GM23338 (cell line): ENCODE results near the gene USP5. TPM values are rescaled to one million over a fixed set of nuclear protein-coding genes. Genes with fewer than 3 reads are reported as not detected.

ENCODE experiments used
- ATAC-seq: fragments of 200-7000 bp; cut with Tn5 transposase; 3 replicates; pipeline ENCODE4 v1.9.1; 2020
- DNase-seq: peaks from one replicate; pipeline ENCODE4 v3.0.0-alpha.2; 2015; ENCODE audit warnings: low spot score
- H2AFZ ChIP-seq: fragments of 200-600 bp; sonication (generic); 2 replicates; pipeline ENCODE4 v1.8.0; 2016; ENCODE audit warnings: antibody characterized with exemption, mild to moderate bottlenecking, moderate library complexity
- H3F3A ChIP-seq: fragments of 200-600 bp; sonication (generic); replicated peaks from 2 replicates; pipeline ENCODE4 v1.8.0; 2017; ENCODE audit warnings: antibody characterized with exemption, mixed run types, low read depth
- H3K27ac ChIP-seq: fragments of 200-600 bp; sonication (generic); 2 replicates; pipeline ENCODE4 v1.6.1; 2016; ENCODE audit warnings: low read depth
- H3K27me3 ChIP-seq: fragments of 200-600 bp; sonication (generic); 2 replicates; pipeline ENCODE4 v1.8.0; 2016; ENCODE audit warnings: mild to moderate bottlenecking, mixed run types, moderate library complexity; ENCODE audit not compliant: insufficient read depth
- H3K36me3 ChIP-seq: fragments of 200-600 bp; sonication (generic); 2 replicates; pipeline ENCODE4 v1.8.0; 2016; ENCODE audit warnings: mild to moderate bottlenecking; ENCODE audit not compliant: insufficient read depth
- H3K4me1 ChIP-seq: fragments of 200-600 bp; sonication (generic); 2 replicates; pipeline ENCODE4 v1.8.0; 2016; ENCODE audit warnings: mild to moderate bottlenecking, moderate library complexity; ENCODE audit not compliant: insufficient read depth
- H3K4me2 ChIP-seq: fragments of 200-600 bp; sonication (generic); 2 replicates; pipeline ENCODE4 v1.7.1; 2017; ENCODE audit warnings: mixed run types
- H3K4me3 ChIP-seq: fragments of 200-600 bp; sonication (generic); 2 replicates; pipeline ENCODE4 v1.6.1; 2016; ENCODE audit warnings: mixed run types
- H3K79me2 ChIP-seq: fragments of 200-600 bp; sonication (generic); replicated peaks from 2 replicates; pipeline ENCODE4 v1.8.0; 2017; ENCODE audit warnings: mild to moderate bottlenecking; ENCODE audit not compliant: insufficient read depth
- H3K9me2 ChIP-seq: fragments of 200-600 bp; sonication (generic); 2 replicates; pipeline ENCODE4 v1.8.0; 2017; ENCODE audit not compliant: insufficient read depth
- H4K20me1 ChIP-seq: fragments of 200-600 bp; sonication (generic); replicated peaks from 2 replicates; pipeline ENCODE4 v1.8.0; 2017; ENCODE audit warnings: mild to moderate bottlenecking; ENCODE audit not compliant: insufficient read depth
- H3K27ac Mint-ChIP-seq: 2 replicates; pipeline ENCODE4 v1.8.0; 2020; ENCODE audit warnings: inconsistent platforms, mild to moderate bottlenecking, moderate library complexity, mixed read lengths
- H3K27me3 Mint-ChIP-seq: 3 replicates; pipeline ENCODE4 v1.8.0; 2022; ENCODE audit warnings: low read depth, mild to moderate bottlenecking, moderate library complexity, mixed read lengths, inconsistent platforms; ENCODE audit not compliant: insufficient read depth, poor library complexity
- H3K36me3 Mint-ChIP-seq: 3 replicates; pipeline ENCODE4 v1.8.0; 2021; ENCODE audit warnings: low read depth, mild to moderate bottlenecking, inconsistent platforms, moderate library complexity, mixed read lengths
- H3K4me1 Mint-ChIP-seq: 3 replicates; pipeline ENCODE4 v1.8.0; 2020; ENCODE audit warnings: mild to moderate bottlenecking, inconsistent platforms, mixed read lengths
- H3K4me3 Mint-ChIP-seq: 3 replicates; pipeline ENCODE4 v1.8.0; 2021; ENCODE audit warnings: moderate library complexity, mild to moderate bottlenecking, inconsistent platforms, mixed read lengths
- H3K9me3 Mint-ChIP-seq: 3 replicates; pipeline ENCODE4 v1.8.0; 2020; ENCODE audit warnings: moderate library complexity, mild to moderate bottlenecking, inconsistent platforms, mixed read lengths
- CREB1 ChIP-seq: fragments of 250-450 bp; sonication (Bioruptor Pico); IDR thresholded peaks from 2 replicates; pipeline ENCODE4 v1.5.0; 2020; ENCODE audit warnings: low read depth, mild to moderate bottlenecking, moderate library complexity
- EZH2 ChIP-seq: fragments of 200-600 bp; sonication (generic); IDR thresholded peaks from one replicate; pipeline ENCODE4 v1.8.0; 2017; ENCODE audit warnings: antibody characterized with exemption, mild to moderate bottlenecking, low read depth; ENCODE audit not compliant: unreplicated experiment
- EZH2phosphoT487 ChIP-seq: fragments of 200-600 bp; sonication (generic); IDR thresholded peaks from one replicate; pipeline ENCODE4 v1.8.1; 2018; ENCODE audit warnings: antibody characterized with exemption; ENCODE audit not compliant: unreplicated experiment
- JUNB ChIP-seq: IDR thresholded peaks from one replicate; pipeline ENCODE4 v1.6.1; 2016; ENCODE audit warnings: antibody characterized with exemption; ENCODE audit not compliant: unreplicated experiment
- NANOG ChIP-seq: IDR thresholded peaks from 2 replicates; pipeline ENCODE4 v1.6.1; 2016; ENCODE audit warnings: antibody characterized with exemption, borderline replicate concordance
- POLR2AphosphoS5 ChIP-seq: IDR thresholded peaks from 2 replicates; pipeline ENCODE4 v1.6.1; 2016; ENCODE audit warnings: antibody characterized with exemption, low read depth
- STAT1 ChIP-seq: IDR thresholded peaks from one replicate; pipeline ENCODE4 v1.6.1; 2016; ENCODE audit warnings: antibody characterized with exemption; ENCODE audit not compliant: unreplicated experiment
- ZNF114 ChIP-seq: fragments of 250-450 bp; sonication (Bioruptor Pico); IDR thresholded peaks from 2 replicates; pipeline ENCODE4 v1.5.0; 2020; ENCODE audit warnings: mild to moderate bottlenecking, moderate library complexity
- ZNF331 ChIP-seq: fragments of 250-450 bp; sonication (Bioruptor Pico); IDR thresholded peaks from 2 replicates; pipeline ENCODE4 v1.5.0; 2020; ENCODE audit warnings: low read depth, mild to moderate bottlenecking, moderate library complexity
- polyA plus RNA-seq: library from polyadenylated mRNA; unstranded; fragments of >200 nt; fragmentation: Nextera tagmentation; extraction: Ambion mirVana; gene quantifications from 2 replicates; pipeline ENCODE4 v1.2.1, GENCODE V29; 2016
- total RNA-seq: library from RNA; depleted of rRNA; stranded (reverse); fragments of >200 nt; shearing (Covaris generic); gene quantifications from 2 replicates; pipeline ENCODE4 v1.2.3, GENCODE V29; 2014
- TF ChIP-seq, protein P1 (sequence below): fragments of 250-450 bp; sonication (Bioruptor Pico); IDR thresholded peaks from 2 replicates; pipeline ENCODE4 v1.5.0; 2020; ENCODE audit warnings: mild to moderate bottlenecking, moderate library complexity
- TF ChIP-seq, protein P2 (sequence below), 2 experiments: fragments of 200-600 bp in 1 of 2; sonication (generic) in 1 of 2; conservative IDR thresholded peaks; 2 replicates each; pipeline versions ENCODE4 v1.5.1 to v1.6.1; 2016 to 2017; ENCODE audit warnings: antibody characterized with exemption in 2 of 2, low read depth in 2 of 2, mild to moderate bottlenecking in 2 of 2, moderate library complexity in 1 of 2

Gene USP5
- total and polyA plus RNA-seq, 2 experiments from 2014 or later = 35.1 to 109 TPM

DNA sequence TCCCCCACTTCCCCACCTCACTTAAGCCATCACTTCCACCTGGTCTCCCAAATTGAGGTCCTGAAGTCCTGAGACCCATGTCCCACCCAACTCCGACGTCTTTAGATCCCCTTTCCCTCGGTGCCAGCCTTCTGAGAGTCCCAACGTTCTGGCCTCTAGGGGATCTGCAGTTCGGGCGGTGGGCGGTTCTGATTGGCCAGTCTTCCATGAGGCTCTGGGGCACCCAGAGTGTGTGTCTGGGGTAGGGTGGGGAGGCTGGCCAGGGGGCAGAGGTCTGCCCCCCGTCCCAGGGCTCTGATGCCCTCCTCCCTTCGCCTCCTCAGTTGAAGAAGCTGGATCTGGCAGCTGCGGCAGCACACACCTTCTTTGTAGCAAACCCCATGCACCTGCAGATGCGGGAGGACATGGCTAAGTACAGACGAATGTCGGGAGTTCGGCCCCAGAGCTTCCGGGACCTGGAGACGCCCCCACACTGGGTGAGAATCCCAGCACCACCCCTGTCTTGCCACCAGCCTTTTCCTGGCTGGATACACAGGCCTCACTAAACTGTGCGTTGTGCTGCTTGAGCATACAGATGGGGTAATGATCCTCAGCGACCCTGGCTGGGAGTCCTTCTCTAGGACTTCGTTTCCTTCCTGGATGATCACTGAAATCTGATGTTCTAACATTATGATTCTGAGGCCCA is 22.3 kb upstream of the USP5 start:
- Histone ChIP-seq H3K4me1 (peaks cover 21% of the 10 kb centered on the region), H2AFZ (peak overlapping the region; percentile 89), H3K4me2 (peak overlapping the region; percentile 96), H3K27ac (no peak overlapping the region), H3K79me2 (peaks cover 9% of the 10 kb centered on the region), H3K4me3 (peak overlapping the region; percentile 98), H3K27me3 (peaks cover 21% of the 10 kb centered on the region), H3K36me3 (peaks cover 3% of the 10 kb centered on the region; the same call in 1 of the 2 replicates), H3F3A (peaks cover 25% of the 10 kb centered on the region), H4K20me1 (no peaks in the 10 kb centered on the region), H3K9me2 (no peaks in the 10 kb centered on the region)
- Mint-ChIP-seq H3K27me3 (peaks cover 23% of the 10 kb centered on the region), H3K4me1 (peaks cover 38% of the 10 kb centered on the region), H3K36me3 (peaks cover 47% of the 10 kb centered on the region), H3K27ac (peak overlapping the region; percentile 93), H3K9me3 (no peaks in the 10 kb centered on the region), H3K4me3 (peak overlapping the region; percentile 96)
- TF ChIP-seq JUNB (no peak), ZNF331 (CRISPR knock-in tag) (no peak), EZH2phosphoT487 (no peak), STAT1 (no peak), ZNF114 (CRISPR knock-in tag) (no peak), NANOG (no peak), CREB1 (no peak), POLR2AphosphoS5 (peak; percentile 33; the same call in 1 of the 2 replicates), EZH2 (no peak)
- TF ChIP-seq, protein P1, sequence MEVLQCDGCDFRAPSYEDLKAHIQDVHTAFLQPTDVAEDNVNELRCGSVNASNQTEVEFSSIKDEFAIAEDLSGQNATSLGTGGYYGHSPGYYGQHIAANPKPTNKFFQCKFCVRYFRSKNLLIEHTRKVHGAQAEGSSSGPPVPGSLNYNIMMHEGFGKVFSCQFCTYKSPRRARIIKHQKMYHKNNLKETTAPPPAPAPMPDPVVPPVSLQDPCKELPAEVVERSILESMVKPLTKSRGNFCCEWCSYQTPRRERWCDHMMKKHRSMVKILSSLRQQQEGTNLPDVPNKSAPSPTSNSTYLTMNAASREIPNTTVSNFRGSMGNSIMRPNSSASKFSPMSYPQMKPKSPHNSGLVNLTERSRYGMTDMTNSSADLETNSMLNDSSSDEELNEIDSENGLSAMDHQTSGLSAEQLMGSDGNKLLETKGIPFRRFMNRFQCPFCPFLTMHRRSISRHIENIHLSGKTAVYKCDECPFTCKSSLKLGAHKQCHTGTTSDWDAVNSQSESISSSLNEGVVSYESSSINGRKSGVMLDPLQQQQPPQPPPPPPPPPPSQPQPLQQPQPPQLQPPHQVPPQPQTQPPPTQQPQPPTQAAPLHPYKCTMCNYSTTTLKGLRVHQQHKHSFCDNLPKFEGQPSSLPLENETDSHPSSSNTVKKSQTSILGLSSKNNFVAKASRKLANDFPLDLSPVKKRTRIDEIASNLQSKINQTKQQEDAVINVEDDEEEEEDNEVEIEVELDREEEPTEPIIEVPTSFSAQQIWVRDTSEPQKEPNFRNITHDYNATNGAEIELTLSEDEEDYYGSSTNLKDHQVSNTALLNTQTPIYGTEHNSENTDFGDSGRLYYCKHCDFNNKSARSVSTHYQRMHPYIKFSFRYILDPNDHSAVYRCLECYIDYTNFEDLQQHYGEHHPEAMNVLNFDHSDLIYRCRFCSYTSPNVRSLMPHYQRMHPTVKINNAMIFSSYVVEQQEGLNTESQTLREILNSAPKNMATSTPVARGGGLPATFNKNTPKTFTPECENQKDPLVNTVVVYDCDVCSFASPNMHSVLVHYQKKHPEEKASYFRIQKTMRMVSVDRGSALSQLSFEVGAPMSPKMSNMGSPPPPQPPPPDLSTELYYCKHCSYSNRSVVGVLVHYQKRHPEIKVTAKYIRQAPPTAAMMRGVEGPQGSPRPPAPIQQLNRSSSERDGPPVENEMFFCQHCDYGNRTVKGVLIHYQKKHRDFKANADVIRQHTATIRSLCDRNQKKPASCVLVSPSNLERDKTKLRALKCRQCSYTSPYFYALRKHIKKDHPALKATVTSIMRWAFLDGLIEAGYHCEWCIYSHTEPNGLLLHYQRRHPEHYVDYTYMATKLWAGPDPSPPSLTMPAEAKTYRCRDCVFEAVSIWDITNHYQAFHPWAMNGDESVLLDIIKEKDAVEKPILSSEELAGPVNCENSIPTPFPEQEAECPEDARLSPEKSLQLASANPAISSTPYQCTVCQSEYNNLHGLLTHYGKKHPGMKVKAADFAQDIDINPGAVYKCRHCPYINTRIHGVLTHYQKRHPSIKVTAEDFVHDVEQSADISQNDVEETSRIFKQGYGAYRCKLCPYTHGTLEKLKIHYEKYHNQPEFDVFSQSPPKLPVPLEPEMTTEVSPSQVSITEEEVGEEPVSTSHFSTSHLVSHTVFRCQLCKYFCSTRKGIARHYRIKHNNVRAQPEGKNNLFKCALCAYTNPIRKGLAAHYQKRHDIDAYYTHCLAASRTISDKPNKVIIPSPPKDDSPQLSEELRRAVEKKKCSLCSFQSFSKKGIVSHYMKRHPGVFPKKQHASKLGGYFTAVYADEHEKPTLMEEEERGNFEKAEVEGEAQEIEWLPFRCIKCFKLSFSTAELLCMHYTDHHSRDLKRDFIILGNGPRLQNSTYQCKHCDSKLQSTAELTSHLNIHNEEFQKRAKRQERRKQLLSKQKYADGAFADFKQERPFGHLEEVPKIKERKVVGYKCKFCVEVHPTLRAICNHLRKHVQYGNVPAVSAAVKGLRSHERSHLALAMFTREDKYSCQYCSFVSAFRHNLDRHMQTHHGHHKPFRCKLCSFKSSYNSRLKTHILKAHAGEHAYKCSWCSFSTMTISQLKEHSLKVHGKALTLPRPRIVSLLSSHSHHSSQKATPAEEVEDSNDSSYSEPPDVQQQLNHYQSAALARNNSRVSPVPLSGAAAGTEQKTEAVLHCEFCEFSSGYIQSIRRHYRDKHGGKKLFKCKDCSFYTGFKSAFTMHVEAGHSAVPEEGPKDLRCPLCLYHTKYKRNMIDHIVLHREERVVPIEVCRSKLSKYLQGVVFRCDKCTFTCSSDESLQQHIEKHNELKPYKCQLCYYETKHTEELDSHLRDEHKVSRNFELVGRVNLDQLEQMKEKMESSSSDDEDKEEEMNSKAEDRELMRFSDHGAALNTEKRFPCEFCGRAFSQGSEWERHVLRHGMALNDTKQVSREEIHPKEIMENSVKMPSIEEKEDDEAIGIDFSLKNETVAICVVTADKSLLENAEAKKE (CRISPR knock-in tag) = no peak
- TF ChIP-seq, protein P2, sequence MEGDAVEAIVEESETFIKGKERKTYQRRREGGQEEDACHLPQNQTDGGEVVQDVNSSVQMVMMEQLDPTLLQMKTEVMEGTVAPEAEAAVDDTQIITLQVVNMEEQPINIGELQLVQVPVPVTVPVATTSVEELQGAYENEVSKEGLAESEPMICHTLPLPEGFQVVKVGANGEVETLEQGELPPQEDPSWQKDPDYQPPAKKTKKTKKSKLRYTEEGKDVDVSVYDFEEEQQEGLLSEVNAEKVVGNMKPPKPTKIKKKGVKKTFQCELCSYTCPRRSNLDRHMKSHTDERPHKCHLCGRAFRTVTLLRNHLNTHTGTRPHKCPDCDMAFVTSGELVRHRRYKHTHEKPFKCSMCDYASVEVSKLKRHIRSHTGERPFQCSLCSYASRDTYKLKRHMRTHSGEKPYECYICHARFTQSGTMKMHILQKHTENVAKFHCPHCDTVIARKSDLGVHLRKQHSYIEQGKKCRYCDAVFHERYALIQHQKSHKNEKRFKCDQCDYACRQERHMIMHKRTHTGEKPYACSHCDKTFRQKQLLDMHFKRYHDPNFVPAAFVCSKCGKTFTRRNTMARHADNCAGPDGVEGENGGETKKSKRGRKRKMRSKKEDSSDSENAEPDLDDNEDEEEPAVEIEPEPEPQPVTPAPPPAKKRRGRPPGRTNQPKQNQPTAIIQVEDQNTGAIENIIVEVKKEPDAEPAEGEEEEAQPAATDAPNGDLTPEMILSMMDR (conservative IDR thresholded peaks at IDR 0.05; ENCODE audit: low read depth in 2 of 2) = peak in 1 of 2 experiments; percentile 31; a peak in 1 of 4 replicates
- ATAC-seq (peak; percentile 36), DNase-seq (no peak)
